GM19438 (cell line): ENCODE measurements around the gene ANKMY1.

ENCODE experiments used
- ATAC-seq: cut with Tn5 transposase; IDR thresholded peaks from one replicate; pipeline ENCODE4 v1.9.1; 2021; ENCODE audit warnings: low read depth; ENCODE audit not compliant: unreplicated experiment

Gene ANKMY1, protein sequence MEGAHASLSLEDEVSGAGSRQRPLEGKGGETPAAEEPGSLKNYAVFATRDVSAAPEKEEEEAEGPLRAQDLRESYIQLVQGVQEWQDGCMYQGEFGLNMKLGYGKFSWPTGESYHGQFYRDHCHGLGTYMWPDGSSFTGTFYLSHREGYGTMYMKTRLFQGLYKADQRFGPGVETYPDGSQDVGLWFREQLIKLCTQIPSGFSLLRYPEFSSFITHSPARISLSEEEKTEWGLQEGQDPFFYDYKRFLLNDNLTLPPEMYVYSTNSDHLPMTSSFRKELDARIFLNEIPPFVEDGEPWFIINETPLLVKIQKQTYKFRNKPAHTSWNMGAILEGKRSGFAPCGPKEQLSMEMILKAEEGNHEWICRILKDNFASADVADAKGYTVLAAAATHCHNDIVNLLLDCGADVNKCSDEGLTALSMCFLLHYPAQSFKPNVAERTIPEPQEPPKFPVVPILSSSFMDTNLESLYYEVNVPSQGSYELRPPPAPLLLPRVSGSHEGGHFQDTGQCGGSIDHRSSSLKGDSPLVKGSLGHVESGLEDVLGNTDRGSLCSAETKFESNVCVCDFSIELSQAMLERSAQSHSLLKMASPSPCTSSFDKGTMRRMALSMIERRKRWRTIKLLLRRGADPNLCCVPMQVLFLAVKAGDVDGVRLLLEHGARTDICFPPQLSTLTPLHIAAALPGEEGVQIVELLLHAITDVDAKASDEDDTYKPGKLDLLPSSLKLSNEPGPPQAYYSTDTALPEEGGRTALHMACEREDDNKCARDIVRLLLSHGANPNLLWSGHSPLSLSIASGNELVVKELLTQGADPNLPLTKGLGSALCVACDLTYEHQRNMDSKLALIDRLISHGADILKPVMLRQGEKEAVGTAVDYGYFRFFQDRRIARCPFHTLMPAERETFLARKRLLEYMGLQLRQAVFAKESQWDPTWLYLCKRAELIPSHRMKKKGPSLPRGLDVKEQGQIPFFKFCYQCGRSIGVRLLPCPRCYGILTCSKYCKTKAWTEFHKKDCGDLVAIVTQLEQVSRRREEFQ

DNA sequence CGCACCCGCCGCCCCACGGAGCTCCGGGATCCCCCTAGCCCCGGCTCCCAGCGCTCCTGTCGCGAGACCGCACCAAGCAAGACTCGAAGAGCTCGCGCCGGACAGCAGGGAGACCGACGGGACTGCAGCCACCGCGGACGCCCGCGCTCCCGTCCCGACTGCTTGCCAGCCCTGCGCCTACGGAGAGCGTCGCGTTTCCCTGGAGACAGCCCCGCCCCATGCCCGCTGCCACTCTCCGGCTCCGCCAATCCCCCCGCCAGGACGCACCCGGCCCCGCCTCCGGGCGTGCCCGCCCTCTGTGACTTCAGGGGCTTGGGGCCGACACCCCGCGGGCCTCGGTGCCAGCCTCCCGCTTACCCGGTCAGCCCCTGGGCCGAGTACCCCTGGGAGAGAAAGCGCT is at the start of gene ANKMY1:
TSS of gene ANKMY1 (minus strand) at position 181 of the 400 bp plus-strand sequence. CDS start 653 bp downstream, outside the sequence.
- ATAC-seq = no peak

DNA sequence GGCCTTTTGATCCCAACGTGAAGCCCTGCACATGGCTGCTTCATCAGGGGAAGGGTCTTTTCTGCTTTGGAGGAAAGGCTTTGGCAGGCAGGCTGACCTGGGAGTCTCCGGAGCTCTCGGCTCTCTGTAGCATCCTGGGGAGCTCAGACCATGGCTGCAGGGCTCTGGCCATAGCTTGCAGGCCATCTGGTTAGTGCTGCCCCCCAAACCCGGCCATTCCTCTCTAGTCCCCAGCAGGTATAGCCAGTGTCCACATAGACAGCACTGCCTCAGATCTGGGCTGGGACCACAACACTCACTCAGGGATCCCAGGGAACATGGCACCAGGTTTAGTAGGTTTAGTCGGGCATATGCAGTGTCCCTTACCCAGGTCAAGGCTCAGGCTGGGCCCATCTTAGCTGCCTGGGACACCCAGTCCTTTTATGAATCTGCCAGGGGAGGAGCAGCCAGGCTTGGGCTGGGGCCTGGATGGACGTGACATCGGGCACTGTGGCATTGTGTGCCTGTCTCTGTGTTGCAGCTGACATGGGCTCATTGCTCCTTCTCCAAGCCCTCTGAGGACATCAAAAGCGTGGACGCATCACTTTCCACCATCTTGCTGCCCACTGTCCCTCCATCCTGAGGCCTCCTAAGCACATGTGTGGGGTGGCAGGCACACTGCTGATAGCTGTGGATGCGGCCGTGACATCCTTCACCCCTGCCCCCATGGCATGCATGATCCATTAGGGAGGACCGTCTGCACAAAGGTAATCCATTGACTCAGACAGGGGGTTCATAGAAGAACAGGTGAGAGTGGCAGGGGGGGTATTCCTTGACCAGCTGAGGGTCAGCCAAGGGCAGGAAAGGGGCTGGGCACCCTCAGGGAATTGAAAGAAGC is 48.3 kb upstream of the ANKMY1 start:
- no peak for ATAC-seq

DNA sequence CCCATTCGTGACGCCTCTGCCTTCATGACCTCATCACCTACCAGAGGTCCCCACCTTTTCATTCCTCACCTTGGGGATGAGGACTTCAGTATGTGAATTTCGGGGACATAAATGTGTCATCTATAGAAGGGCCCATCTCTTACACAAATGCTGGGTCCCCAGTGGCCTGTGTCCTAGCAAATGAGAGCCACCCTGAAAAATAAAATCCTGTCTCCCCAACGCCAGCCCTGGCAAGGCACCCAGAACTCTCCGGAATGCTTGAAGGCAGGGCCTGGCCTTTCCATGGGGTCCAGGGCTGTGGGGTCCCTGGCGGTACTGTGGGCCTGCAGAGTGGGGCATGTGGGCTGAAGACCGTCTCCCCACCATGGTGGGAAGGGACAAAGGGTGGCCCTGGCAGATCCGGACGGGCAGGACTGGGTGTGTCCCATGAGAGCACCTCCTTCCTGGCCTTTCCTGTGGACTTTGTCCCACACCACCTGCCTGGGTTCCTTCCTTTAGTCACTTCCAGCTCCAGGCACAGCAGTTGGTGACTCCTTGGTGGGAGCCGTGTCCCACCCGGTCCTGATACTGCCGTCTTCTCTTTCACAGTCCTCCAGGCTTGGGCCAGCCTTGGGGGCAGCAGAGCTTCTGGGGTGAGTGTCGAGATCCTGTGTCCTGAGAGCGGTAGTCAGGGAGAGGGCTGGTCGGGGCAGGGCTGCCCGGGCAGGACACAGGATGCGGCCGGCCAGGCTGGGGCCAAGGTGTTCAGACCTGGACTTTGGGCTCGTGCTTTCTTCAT is 47.3 kb upstream of the ANKMY1 start:
- no peak for ATAC-seq

DNA sequence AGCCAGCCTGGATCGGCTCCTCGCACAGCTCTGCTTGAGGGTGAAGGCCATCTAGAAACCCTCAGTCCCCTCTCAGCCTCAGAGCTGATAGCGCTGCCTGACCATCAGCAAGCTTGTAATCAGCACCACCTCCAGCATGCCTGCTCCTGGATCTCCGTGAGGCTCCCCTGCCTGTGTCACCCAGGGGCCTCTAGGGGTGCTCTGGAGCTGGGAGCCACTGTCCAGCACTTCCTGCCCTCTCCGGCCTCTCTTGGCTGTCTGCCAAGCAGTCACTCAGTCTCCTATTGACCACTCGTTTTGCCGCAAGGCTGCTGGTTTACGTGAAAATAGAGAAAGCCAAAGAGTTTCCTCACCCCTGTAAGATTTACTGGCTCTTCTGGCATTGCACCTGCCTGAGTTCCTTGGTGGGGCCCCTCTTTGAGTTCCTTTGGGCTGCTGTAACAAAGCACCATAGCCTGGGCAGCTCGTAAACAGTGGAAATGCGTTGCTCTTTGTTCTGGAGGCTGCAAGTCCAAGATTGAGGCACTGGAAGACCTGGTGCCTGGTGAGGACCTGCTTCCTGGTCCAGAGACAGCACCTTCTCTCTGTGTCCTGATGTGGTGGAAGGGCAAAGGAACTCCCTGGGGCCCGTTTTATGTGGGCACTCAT is 46.6 kb upstream of the ANKMY1 start:
- ATAC-seq = no peak

DNA sequence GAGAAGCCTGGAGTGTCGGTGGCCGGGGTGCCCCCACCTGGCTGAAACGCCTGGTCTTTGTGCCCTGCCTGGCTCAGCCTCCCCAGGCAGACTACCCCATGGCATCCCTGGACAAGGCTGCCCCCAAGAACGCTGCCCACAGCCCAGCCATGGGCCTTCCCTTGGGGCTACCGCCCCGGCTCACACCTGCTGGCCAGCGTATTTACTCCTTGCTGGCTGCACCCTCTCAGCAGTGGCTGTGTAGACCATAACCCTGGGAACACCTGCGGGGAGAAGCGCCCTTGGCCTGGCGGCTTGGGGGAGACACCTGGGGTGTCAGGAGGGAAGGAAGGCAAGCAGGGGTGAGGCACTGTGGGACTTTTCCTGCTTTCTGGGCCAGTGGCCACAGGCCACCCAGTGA is 46.1 kb upstream of the ANKMY1 start:
- ATAC-seq = no peak

DNA sequence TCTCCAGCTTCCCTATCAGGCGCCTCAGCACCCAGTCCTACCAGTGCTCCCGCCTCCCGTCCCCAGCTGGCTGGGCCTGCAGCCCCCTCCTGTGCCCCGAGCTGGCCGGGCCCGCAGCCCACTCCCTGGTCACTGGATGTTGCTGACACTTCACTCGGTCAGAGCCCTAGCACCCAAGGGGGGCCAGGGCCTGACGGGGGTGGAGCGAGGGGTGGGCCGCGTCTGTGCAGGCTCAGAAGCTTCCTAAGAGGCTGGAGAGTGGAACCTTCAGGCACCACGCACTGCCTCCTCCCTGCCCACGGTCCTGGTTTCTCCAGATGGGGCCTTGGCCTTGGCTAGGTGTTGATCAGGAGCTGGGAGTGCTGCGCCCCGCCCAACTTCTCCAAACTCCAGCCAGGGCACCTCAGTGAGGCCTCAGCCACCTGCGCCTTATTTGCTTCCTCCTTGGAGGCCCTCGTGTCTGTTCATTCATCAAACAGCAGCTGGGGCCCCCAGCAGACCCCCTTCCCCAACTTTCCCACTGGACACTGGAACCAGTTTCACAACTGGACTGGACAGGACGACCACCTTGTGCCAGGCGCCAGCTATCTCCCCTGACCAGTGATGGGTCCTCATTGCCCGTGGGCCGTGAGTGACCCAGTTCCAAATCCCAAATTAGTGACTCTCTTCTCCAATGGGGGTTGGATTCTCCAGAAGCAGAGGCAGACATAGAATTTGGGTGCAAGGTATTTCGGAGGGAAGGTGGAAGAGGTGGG is 45.5 kb upstream of the ANKMY1 start:
- ATAC-seq = no peak

DNA sequence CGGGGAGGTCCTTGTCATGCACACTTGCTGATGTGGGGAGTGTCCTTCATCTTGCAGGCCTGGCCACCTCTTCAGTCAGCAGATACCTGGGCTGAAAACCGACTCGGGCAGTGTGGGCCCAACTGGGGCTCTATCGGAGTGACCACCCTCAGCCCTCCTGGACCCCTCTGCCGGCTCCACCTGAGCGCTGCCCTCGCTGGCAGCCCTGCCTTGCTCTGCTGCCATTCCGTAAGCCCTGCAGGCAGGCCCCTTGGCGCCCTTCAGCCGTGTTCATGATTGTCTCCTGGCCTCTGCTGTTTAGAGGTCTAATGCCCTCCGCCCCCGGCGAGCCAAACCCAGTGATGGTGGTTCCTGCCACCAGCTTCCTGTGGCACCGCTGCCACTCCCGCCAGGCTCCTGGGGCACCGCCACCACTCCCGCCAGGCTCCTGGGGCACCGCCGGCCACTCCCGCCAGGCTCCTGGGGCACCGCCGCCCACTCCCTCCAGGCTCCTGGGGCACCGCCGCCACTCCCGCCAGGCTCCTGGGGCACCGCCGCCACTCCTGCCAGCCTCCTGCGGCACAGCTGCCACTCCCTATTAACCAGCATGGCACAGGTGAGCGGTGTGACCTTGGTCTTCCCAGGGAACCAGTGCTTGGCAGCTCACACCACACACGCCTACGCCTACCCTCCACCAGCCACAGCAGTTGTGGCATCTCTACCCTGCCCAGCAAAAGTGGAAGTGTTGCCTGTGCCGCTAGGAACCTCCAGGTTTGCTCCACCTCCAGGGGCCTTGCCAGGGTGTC is 44.7 kb upstream of the ANKMY1 start:
- ATAC-seq = no peak

DNA sequence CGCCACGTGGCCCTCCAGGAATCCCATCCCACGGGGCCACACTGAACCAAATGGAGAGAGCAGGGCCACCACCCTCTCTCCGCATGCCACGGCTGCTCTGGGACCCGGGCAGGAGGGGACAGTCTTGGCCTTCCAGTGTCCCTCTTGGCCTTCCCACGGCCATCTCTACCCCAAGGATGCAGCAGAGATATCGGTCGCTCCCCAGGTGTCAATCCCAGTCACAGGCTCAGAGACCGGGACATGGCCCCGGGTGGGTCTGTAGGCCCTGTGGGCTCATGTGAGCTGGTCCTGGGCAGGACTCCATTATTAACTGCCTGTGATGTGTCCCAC is 44.0 kb upstream of the ANKMY1 start:
- no peak for ATAC-seq

DNA sequence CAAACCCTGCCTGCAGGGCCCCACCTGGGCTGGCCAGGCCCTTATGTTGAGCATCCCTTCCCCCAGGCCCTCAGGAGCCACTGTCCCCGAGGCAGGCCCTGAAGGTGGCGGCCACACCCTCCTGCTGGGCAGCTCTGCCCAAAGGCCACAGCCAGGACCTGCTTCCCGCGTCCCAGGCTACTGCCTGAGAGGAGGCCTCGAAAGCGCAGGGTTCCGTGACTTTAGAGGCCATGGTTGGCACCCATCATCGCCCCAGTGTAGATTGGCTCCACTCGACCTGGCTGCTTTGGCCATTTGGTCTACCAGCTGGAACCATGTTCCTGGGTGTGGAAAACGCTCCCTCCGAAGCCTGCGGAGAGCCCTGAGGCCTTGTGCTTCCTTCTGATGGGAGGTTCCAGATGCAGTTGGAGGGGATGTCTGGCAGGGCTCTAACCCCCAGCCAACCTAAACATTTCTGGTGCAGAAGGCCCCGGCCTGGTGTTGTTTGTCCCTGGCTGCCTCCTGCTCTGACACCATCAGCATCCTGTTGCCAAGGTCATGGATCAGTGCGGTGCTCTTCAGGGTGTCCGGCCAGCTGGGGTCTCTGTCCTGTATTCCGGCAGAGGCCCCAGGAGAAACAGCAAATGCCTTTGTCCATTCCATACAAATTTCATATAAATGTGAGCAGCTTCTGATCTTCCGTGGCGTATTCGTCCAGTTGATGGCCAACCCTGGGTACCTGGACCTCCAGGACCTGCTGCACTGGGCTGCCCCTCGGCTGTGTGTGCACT is 43.5 kb upstream of the ANKMY1 start:
- ATAC-seq = no peak

DNA sequence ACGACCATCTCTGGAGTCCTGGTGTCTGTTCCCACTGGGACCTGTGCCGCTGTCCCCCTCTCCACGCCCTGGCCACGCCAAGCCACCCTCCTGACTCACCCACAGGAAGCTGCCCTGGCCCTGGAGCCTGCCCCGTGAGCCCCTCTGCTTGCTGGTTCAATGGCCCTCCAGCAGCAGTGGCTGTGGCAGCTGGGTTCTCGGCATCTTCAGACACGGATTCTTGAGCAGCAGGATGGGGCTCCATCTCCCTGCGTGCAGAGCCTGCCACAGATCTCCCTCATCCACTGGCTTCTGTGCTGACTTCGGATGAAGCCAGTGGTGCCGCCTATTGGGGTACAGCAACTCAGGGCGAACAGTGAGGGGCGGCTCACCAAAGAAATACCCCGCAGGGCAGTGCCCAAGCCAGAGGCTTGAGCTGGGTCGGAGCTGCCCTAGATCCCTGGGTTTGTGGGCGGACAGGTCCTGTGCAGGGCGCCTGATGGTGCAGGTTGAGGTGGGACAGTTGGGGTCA is 42.7 kb upstream of the ANKMY1 start:
- no peak for ATAC-seq

DNA sequence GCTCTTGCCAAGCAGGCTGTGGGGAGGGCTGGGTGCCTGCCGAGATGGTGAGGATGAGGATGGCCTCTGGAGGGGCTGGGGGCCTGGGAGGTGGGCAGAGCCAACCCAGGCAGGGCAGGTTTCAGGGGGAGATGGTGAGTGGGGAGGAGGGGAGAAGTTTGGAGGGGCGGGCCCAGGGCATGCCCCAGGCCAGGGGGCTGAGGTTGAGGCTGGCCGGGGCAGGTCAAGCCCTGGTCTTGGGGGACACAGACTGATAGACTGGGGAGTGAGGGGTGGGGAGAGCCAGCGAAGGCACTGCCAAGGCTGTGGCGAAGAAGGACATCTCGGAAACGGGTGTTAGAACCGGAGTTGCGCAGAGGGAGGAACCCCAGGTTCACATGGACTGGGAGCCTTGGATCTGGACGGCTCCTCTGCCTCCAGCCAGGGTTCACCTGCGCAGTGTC is 41.4 kb upstream of the ANKMY1 start:
- no peak for ATAC-seq

DNA sequence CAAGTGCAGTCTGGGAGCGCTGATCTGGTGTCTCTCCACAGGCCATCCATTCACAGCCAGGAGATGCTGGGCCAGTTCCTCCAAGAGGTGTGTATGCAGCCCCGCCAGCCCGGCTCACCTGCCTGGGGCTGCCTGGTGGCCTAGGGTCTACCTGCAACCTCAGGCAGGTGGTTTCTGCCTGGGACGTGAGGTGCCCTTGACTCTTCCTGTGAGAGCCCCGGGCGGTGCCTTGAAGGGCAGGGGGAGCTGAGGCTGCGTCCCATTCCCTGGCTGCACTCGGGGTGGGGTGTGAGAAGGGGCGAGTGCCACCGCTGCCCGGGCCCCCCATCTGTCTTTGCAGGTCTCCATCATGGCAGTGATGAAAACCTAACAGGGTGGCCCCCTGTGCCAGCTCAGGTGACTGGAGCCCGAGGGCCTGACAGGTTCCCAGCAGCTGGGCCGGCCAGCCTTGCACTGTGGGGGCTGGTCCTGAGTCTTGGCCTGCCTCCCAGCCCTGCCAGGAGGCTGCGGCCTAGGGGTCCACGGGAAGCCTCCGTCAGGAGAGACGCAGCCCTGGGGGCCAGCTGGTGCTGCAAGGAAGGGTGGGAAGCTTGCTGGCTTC is 40.6 kb upstream of the ANKMY1 start:
- ATAC-seq = no peak

DNA sequence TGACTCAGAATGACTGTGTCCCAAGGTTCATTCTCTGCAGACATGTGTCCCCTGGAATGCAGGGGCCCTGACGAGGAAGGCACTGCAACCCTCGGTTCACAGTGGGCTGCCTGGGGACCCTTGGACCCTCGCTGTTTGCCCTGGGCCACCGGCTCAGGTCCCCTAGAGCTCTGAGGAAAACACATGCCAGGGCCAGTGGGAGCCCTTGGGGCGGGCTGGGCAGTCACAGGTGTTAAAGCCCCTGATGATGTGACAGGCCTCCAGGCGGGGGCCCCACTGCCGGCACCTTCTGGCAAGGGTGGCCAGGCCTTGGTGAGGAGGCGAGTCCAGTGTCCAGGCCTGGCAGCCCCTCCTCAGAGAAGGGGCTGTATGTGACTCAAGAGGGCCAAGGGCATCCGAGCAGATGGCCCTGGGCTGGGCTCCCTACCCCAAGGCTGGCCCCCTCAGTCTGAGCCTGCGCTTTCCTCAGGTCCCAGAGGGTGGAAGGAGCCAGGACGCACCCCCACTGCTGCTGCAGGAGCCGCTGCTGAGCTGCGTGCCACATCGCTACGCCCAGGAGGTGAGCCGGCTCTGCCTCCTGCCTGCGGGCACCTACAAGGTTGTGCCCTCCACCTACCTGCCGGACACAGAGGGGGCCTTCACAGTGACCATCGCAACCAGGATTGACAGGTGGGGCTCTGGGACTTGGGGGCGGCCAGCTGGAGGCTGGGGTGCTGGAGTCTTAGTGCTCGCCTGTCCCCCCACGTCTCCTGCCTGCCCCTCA is 39.8 kb upstream of the ANKMY1 start:
- ATAC-seq = no peak

DNA sequence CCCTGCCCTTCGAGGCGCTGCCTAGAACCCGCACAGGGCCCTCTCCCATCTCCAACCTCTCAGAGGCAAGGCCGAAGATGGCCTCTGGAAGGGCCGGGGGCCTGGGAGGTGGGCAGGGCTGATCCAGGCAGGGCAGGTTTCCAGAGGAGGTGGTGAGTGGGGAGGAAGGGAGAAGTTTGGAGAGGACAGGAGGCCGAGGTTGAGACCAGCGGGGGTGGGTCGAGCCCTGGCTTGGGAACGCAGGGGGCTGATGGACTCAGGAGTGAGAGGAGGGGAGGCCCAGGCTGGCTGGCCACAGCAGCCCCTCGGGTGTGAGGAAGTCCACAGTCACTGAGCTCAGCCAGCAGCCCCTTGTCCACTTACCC is 39.2 kb upstream of the ANKMY1 start:
- ATAC-seq = no peak

DNA sequence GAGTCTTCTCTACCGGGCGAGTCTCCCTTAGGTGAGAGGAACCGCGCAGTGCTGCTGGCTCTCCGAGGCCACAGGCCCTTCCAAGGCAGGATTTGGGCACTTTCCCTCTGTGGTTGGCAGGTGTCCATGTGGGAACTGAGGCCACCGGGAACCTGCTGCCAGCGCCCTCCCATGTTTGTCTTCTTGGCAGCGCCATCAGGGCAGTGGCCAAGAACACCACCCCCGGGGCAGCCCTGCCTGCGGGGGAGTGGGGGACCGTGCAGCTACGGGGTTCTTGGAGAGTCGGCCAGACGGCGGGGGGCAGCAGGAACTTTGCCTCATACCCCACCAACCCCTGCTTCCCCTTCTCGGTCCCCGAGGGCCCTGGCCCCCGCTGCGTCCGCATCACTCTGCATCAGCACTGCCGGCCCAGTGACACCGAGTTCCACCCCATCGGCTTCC is 38.7 kb upstream of the ANKMY1 start:
- ATAC-seq = no peak

DNA sequence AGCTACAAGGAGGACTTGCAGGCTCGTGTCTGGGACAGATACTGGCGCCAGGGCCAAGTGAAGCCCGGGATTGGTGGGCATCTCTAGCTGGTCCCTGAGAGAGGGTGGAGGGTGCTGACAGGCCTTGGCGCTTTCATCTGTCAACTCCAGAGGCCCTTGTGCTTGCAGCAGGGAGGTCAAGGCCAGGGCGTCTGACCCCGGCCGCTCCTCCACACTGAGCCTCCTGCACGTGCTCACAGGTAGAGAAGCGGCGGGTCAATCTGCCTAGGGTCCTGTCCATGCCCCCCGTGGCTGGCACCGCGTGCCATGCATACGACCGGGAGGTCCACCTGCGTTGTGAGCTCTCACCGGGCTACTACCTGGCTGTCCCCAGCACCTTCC is 38.3 kb upstream of the ANKMY1 start:
- ATAC-seq = no peak
